GM19043 (cell line): ENCODE results near the gene CHEK2.
"Not testable (repeated sequence)": the region's sequence is repeated elsewhere in the genome, so short reads cannot be mapped to it uniquely, and the experiment has no call there.

ENCODE experiments used
- ATAC-seq: cut with Tn5 transposase; IDR thresholded peaks from one replicate; pipeline ENCODE4 v1.9.1; 2021; ENCODE audit warnings: low read depth; ENCODE audit not compliant: unreplicated experiment

The CHEK2 gene

DNA sequence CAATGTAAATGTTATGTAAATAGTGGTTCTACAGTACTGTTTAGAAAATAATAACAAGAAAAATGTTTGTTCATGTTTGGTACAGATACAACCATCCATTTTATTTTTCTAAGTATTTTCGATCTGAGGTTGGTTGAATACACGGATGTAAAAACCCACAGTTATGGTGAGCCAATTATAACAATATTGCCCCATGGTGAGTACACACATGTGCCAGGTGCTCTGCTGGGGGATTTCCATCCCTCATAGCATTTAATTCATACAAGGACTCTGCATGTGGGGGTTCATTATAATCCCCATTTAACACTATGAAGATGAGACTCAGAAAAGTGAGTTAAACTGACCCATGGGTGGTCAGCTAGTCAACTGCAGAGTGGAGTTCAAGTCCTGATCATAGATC lies 38.7 kb downstream of the CHEK2 start:
- ATAC-seq = no peak

DNA sequence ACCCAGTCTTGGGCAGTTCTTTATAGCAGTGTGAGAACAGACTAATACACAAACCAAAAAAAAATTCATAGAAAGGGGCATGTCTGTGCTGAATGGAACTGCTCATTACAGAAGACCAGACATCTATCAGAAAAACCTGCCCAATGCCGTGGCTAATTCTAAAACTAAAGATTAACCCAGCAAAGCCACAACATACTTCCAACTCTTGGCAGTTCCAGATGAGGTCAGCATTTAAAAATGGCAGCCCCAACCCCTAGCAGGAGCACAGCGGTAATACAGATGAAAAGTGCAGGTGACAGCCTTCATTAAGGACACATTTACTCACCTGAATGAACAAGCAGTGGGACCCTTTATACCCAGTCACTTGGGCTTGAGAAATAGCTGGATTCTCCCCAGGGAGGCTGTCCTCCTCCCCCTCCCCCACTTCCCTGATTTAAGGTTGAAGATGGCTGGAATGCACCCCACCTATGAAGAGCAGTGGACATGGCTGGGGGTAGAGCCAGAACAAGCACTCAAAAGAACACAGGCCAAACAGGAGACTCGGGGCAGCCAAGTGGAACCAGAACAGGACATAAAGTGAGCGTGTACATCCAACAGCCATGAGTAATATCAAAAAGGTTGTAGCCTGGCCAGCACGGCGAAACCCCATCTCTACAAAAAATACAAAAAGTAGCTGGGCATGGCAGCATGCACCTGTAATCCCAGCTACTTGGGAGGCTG lies 48.4 kb downstream of the CHEK2 start:
- ATAC-seq = not testable (repeated sequence)

DNA sequence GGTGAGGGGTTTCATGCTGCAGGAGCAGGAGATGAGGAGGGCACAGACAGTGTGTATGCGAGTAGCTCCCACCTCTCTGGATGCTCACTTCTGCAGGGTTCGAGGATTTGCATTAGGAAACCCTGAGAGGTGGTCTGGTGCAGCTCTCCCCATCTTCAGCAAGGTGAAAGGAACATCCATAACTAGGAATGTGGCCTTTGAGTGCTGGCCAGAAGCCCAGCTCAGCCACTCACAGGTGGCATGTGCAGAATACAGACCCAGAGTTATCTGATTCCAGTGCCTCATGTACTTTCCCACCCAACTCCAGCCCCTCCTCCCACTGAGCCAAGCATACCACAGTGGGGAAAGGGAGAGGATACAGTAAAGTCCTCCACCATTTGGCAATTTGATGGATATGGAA lies 51.8 kb downstream of the CHEK2 start:
- not testable (repeated sequence) for ATAC-seq

DNA sequence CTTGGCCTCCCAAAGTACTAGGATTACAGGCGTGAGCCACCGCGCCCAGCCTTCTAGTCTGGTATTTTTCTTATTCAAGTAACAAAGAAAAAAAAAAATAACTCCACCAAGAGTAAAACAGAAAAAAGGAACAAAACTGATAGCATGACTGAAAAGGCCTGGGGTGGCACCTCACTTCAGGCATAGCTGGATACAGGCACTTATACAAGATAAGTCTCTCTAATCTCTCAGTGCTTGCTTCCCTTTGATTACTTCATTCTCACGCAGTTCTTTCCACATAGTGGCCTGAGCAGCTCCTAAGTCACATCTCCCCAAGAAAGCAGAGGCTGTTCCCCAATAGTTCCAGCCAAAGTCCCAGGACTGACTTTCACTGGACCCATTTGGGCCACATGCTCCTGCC lies 58.7 kb downstream of the CHEK2 start:
- not testable (repeated sequence) for ATAC-seq

DNA sequence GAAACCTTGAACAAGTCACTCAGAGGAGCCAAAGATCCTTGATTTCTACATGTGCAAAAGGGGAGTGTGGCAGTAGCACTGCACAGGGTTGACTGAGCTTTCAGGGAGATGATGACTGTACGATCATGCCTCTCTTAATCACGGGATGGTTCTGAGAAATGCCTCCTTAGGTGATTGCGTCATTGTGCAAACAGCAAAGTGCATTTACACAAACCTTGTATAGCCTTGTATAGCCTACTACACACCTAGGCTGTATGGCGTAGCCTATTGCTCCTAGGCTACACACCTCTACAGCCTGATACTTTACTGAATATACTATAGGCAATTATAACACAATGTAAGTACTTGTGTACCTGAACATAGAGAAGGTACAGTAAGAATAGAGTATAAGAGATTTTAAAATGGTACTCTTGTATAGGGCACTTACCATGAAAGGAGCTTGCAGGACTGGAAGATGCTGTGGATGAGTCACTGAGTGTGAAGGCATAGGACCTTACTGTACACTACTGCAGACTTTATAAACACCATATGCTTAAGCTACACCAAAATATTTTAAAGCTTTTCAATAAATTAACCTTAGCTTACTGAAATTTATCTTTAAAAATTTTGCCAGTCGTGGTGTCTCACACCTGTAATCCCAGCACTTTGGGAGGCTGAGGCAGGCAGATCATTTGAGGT lies 60.7 kb downstream of the CHEK2 start:
- not testable (repeated sequence) for ATAC-seq

DNA sequence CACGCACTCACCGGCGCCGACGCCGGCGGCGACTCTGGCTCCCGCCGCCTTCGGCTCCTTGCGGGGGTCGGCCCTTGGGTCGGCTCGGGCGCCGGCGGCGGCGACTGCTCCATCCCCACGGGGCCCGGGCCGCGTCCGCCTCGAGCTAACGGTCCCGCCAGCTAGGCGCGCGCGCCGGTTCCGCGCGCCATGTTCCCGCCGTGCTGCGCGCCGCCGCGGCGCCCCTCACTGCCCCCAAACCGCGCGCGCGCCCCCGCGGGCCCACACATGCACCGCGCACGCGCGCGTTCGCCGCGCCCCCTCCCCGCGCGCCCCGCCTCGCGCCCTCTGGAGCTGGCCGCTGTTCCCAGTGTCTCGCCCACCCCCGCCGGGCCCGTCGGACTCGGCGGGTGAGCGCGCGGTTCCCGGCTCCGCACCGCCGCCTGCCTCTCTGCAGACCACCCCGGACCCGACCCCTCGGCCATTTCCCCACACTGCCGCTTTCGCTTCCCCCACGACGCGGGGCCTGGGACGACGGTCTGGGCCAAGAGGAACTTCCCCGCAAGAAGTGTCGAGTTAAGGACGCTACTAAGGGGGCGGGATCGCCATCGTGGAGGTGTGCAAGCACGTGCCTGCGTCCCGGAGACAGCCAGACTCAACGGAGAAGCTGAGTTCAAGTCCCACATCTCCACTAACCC lies 61.9 kb downstream of the CHEK2 start, which contains the start of gene TTC28:
Gene TTC28, minus strand, starts transcription at position 230 of the 677 bp plus-strand sequence. Its CDS starts 117 bp downstream, at position 113.
- ATAC-seq = not testable (repeated sequence)

DNA sequence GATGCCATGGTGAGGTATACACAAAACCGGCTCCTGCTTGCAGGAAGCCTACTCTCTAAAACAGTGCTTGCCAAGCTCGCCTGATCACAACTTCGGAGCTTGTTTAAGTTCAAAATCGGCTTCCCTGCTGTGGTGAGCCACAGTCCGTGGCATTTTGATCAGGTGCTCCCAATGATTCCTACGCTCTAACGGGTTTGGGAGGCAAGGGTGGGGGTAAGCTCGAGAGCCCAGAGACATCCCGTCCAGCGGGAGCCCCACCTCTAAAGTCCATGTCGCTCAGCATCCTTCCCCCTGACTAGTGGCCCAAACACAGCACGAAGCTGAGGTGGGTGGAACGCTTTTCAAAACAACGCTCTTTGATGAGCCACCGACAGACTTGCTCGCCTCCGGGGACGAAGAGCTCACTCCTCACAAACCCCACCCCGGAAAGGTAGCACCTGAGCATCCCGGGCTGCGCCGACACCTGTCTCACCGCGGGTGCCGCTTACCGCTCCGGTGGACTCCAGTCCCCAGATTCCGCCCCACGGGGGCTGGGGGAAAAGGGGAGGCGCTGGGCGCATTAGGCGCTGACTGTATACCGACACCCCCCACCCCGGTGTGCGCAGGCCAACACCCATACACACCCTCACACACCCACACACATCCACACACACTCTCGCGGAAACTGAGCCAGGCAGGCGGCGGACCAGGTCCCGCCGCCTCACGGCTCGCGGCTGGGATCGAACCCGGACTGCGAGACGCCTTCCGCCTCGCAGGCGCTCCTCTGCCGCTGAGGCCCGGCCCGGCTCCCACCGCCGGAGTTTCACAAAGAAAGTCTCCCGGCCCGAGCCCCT lies 62.6 kb downstream of the CHEK2 start:
- ATAC-seq = not testable (repeated sequence)

DNA sequence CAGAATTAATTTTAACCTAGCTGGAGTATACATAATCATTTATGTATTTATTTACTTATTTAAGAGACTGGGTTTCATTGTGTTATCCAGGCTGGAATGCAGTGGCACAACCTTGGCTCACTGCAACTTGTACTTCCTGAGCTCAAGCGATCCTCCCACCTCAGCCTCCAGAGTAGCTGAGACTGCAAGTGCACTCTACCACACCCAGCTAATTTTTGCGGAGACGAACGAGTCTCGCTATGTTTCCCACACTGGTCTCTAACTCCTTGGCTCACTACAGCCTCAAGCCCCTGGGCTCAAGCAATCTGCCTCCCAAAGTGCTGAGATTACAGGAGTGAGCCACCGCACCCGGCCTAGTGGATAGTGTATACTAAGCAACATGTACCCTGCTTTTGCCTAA lies 63.5 kb downstream of the CHEK2 start:
- ATAC-seq = not testable (repeated sequence)

DNA sequence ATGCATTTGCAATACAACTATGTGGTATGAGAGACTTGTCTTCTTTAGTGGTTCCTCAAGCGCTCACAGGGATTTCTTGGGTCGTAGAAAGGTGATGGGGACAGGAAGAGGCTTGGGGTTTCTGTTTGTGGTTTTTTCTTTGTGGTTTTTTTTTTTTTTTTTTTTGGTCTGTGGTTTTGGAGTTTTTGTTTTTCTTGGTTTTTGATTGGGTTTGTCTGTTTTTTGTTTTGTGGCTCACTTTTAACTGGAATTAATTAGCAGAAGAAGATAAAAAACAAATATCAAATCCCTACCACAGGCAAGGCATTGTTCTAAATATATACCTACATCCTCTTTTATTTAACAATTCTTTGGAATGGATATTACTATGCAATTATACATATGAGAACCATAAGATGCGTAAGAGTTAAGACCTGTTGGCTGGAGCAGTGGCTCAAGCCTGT lies 67.5 kb downstream of the CHEK2 start:
- ATAC-seq = no peak

DNA sequence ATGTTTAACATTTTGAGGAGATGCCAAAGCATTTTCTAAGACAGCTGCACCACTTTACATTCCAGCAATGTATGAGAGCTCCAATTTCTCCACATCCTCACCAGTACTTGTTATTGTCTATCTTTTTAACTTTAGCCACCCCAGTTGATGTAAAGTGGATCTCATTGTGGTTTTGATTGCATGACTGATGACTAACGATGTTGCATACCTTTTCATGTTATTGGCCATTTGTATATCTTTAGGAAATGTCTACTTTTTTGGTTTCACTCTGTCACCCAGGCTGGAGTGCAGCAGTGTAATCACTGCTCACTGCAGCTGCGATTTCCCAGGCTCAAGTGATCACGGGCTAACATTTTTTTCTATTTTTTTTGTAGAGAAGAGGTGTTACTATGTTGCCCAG lies 70.9 kb downstream of the CHEK2 start:
- ATAC-seq = no peak

DNA sequence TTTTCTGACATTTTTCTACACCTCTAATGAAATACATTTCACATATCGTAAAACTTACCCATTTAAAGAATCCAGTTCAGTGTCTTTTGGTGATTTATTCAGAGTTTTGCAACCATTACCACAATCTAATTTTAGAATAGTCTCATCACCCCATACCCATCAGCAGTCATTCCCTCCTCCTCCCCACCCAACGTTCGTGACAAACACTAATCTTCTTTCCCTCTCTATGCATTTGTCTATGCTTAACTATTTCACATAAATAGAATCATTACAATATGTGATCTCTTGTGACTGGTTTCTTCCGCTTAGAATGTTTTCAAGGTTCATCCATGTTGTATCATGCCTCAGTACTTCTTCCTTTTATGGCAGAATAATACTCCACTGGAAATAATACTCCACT lies 71.5 kb downstream of the CHEK2 start:
- no peak for ATAC-seq

DNA sequence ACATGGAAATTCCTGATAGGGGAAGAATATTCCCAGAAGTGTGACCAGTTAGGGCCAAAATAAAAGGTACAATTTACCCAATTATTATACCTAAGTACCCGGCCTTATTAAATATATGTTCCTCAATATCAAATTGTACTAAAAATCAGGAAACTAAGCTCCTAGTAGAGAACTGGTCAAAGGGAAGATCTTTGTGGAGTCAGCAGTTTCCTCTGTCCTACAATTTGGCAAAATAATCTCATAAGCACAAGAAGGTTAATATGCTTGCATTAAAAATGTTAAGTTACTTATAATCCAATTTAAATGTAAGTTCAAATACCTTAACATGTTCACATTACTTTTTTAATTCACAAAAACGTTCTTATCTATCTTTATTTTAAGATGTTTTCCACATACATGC lies 72.2 kb downstream of the CHEK2 start:
- ATAC-seq = no peak

DNA sequence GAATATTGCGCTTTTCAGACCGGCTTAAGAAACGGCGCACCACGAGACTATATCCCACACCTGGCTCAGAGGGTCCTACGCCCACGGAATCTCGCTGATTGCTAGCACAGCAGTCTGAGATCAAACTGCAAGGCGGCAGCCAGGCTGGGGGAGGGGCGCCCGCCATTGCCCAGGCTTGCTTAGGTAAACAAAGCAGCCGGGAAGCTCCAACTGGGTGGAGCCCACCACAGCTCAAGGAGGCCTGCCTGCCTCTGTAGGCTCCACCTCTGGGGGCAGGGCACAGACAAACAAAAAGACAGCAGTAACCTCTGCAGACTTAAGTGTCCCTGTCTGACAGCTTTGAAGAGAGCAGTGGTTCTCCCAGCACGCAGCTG lies 78.1 kb downstream of the CHEK2 start:
- ATAC-seq = not testable (repeated sequence)

DNA sequence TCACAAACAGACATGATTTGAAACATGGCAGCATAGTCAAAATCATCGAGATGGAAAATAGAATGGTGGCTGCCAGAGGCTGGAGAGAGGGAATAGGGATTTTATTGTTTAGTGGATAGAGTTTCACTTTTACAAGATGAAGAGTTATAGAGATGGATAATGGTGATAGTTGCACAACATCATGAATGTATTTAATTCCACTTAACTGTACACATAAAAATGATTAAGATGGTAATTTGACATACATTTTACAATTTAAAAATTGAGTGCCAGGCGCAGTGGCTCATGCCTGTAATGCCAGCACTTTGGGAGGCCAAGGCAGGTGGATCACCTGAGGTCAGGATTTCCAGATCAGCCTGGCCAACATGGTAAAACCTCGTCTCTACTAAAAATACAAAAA lies 83.2 kb downstream of the CHEK2 start:
- ATAC-seq = no peak

DNA sequence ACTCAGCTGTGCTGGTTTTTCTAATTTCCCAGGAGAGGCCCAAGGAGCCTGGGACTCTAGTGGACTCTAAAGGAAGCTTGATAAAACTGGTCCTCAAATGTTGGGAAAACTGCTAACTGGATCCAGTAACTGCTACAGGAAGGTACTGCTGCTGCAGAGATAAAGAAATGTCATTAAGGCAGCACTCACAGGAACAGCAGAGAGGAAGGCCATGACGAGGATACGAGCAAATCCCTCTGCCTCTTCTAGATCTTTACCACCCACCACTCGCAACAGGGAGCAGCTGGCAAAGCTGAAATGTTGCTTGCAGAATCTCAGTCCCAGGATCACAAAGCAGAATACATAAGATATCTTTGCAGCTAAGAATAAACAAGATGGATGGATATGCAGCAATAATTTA lies 85.4 kb downstream of the CHEK2 start:
- no peak for ATAC-seq

DNA sequence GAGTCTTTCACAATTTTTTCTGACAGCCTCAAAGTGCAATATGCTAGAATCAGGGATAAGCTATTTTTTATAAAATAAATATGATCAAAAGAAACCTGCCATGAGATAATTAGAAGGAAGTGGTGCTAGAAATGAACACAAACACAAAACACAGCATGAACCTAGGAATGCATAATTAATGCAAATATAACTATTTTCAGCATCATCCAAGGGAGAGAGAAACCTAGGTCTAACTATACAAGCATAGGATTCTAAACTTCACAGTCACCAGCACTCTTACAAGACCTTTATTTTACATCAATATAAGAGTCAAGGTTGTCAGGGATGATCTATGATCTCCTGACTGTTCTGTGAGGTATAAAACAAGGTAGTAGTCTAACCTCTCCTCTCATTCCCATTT lies 91.2 kb downstream of the CHEK2 start:
- no peak for ATAC-seq

DNA sequence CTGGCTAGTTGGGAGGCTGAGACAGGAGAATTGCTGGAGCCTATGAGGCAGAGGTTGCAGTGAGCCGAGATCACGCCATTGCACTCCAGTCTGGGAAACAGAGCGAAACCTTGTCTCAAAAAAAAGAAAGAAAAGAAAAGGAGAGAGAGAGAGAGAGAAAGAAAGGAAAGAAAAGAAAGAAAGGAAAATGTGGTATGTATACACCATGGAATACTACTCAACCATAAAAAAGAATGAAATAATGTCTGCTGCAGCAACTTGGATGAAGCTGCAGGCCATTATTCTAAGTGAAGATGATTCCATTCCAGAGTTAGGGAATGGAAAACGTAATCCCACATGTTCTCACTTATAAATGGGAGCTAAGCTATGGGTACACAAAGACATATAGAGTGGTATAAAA lies 92.8 kb downstream of the CHEK2 start:
- no peak for ATAC-seq

DNA sequence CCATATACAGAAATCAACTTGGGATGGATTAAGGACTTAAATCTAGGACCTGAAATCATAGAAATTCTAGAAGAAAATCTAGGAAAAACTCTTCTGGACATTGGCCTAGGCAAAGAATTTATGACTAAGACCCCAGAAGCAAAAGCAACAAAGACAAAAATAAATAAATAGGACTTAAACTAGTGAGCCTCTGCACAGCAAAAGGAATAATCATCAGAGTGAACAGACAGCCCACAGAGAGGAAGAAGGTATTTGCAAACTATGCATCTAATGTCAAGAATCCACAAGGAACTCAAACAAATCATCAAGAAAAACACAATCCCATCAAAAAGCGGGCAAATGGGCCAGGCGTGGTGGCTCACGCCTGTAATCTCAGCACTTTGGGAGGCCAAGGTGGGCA lies 94.4 kb downstream of the CHEK2 start:
- ATAC-seq = no peak

DNA sequence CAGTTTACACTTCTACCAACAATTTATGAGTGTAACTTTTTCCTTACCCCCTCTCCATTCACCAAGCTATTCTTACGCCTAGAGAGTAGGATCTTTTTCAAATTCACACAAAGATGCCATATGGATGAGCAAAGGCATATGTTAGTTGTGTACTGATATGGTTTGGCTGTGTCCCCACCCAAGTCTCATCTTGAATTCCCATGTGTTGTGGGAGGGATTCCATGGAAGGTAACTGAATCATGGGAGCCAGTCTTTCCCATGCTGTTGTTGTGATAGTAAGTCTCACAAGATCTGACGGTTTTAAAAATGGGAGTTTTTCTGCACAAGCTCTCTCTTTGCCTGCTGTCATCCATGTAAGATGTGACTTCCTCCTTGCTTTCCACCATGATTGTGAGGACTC lies 102.3 kb downstream of the CHEK2 start:
- ATAC-seq = no peak
